ENCODE results near the gene HIF1A.

The HIF1A gene

DNA sequence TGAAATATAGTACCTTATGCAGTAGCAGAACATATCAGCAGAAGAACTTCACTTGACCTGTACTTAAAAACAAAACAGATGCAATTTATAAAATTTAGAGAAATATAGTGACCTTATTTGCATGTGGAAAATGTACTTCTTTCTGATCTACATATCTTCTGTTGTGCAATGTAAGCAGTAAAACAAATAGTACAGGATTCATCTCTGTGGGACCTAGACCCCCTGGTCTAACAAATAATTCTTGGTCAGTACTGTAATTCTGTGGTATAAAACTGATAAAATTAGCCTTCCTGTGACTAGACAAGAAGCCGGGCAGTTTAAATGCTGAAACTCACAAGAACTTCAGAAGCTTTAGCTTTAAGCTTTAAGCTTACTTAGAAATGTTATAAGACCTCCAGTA, 21.6 kb downstream of the HIF1A start:
- Histone ChIP-seq H3K4me2 (ENCODE audit: low read length) (peak overlapping the region; percentile 87), H4K20me1 (ENCODE audit: control insufficient read depth, insufficient read depth, low read depth, low read length) (peaks cover 50% of the 10 kb centered on the region), H3K4me1 (ENCODE audit: control insufficient read depth, low read length) (peaks cover 93% of the 10 kb centered on the region), H3K27me3 (ENCODE audit: control insufficient read depth, low read length) (no peaks in the 10 kb centered on the region), H3K9me2 (replicated peaks; ENCODE audit: control insufficient read depth, low read length) (no peaks in the 10 kb centered on the region), H3K36me3 (ENCODE audit: control insufficient read depth, low read length) (peaks cover 54% of the 10 kb centered on the region), H3K9me3 (ENCODE audit: control insufficient read depth, insufficient read depth, low read length) (no peaks in the 10 kb centered on the region), H3K79me2 (ENCODE audit: control insufficient read depth, low read length) (peaks cover 98% of the 10 kb centered on the region), H3K4me3 (ENCODE audit: low read length) (peak overlapping the region; percentile 60), H3K27ac (ENCODE audit: low read depth, low read length) (peak overlapping the region; percentile 88), H3F3A (ENCODE audit: control insufficient read depth, insufficient read depth) (peaks cover 30% of the 10 kb centered on the region)
- TF ChIP-seq, protein P1, sequence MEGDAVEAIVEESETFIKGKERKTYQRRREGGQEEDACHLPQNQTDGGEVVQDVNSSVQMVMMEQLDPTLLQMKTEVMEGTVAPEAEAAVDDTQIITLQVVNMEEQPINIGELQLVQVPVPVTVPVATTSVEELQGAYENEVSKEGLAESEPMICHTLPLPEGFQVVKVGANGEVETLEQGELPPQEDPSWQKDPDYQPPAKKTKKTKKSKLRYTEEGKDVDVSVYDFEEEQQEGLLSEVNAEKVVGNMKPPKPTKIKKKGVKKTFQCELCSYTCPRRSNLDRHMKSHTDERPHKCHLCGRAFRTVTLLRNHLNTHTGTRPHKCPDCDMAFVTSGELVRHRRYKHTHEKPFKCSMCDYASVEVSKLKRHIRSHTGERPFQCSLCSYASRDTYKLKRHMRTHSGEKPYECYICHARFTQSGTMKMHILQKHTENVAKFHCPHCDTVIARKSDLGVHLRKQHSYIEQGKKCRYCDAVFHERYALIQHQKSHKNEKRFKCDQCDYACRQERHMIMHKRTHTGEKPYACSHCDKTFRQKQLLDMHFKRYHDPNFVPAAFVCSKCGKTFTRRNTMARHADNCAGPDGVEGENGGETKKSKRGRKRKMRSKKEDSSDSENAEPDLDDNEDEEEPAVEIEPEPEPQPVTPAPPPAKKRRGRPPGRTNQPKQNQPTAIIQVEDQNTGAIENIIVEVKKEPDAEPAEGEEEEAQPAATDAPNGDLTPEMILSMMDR (IDR thresholded peaks at IDR 0.05; ENCODE audit: low read depth, low read length, poor library complexity, severe bottlenecking) = no peak
- TF ChIP-seq EZH2phosphoT487 (IDR thresholded peaks at IDR 0.05; ENCODE audit: borderline replicate concordance, low read length) = no peak

DNA sequence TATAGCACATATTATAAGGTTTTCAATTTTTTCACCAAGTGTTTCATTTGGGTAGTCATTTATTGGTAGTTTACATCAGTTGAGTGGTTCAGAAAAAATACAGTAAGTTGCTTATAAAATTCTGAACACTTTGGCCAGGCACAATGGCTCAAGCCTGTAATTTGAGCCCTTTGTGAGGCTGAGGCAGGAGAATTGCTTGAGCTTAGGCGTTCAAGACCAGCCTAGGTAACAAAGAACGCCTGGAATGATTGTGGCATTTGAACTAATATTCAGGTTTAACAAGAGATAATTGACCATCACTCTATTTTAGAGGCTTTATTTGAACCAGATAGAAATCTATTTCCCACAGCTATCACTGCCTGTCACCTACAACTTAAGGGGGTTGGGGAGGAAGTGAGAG, 22.7 kb downstream of the HIF1A start:
- Histone ChIP-seq H3K27ac (ENCODE audit: low read depth, low read length) (peak overlapping the region; percentile 88), H4K20me1 (ENCODE audit: control insufficient read depth, insufficient read depth, low read depth, low read length) (peaks cover 44% of the 10 kb centered on the region), H3K4me2 (ENCODE audit: low read length) (peak overlapping the region; percentile 87), H3K36me3 (ENCODE audit: control insufficient read depth, low read length) (peaks cover 61% of the 10 kb centered on the region), H3K9me2 (replicated peaks; ENCODE audit: control insufficient read depth, low read length) (no peaks in the 10 kb centered on the region), H3K79me2 (ENCODE audit: control insufficient read depth, low read length) (peaks cover 98% of the 10 kb centered on the region), H3K27me3 (ENCODE audit: control insufficient read depth, low read length) (no peaks in the 10 kb centered on the region), H3K4me1 (ENCODE audit: control insufficient read depth, low read length) (peaks cover 89% of the 10 kb centered on the region), H3K4me3 (ENCODE audit: low read length) (peak overlapping the region; percentile 60), H3K9me3 (ENCODE audit: control insufficient read depth, insufficient read depth, low read length) (no peaks in the 10 kb centered on the region), H3F3A (ENCODE audit: control insufficient read depth, insufficient read depth) (peaks cover 34% of the 10 kb centered on the region)
- no peak for TF ChIP-seq EZH2phosphoT487 (IDR thresholded peaks at IDR 0.05; ENCODE audit: borderline replicate concordance, low read length)
- TF ChIP-seq, protein P1 (IDR thresholded peaks at IDR 0.05; ENCODE audit: low read depth, low read length, poor library complexity, severe bottlenecking) = no peak

DNA sequence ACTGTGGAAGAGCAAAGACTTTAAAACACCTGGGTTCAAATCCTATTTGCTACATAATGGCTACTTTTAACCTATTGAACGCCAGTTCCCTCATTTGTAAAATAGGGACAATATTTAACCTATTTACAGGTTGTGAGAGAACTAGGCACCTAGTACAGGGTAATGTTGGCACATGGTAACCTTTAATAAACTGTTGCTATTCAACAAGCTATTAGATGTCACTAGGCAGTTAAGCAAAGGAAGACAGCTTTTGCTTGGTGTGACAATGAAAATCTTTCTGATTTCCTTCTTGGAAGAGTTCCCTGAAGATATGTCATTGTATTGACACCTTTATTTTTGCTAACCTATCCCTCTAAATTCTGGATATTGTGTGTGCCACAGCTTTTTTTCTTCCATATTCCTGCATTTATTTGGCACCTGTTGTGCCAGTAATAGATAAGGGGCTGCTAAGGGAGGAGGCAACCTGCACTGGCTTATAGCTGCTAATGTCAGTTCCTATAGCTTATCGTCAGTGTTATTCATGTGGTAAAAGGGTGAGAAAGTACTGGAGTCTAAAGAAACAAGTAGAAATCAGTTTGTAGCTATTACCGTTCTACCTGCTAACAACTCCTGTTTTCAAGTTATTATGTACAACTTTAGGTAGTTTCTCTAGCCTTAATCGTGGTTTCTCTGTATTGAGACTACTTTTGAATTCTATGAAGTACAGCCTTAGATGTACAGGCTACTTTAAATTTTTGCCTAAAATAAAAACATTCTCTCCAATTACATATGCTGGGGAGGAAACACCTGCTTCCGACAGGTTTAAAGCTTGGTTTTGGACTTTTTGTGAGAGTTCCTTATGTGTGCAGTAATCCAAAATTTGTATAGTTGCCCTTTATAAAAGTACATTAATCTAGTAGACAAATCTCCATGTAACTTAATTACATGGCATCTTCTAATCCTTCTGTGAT, 24.3 kb downstream of the HIF1A start:
- Histone ChIP-seq H3K4me1 (ENCODE audit: control insufficient read depth, low read length) (peaks cover 87% of the 10 kb centered on the region), H3K27ac (ENCODE audit: low read depth, low read length) (peak overlapping the region; percentile 88)

More for the DNA sequence above, 24.3 kb downstream of the HIF1A start:
- TF ChIP-seq, protein P1 (IDR thresholded peaks at IDR 0.05; ENCODE audit: low read depth, low read length, poor library complexity, severe bottlenecking) = no peak
- TF ChIP-seq EZH2phosphoT487 (IDR thresholded peaks at IDR 0.05; ENCODE audit: borderline replicate concordance, low read length) = no peak
- H3K27me3 ChIP-seq (ENCODE audit: control insufficient read depth, low read length) = no peaks in the 10 kb centered on the region
- H4K20me1 ChIP-seq (ENCODE audit: control insufficient read depth, insufficient read depth, low read depth, low read length) = peaks cover 35% of the 10 kb centered on the region
- H3K36me3 ChIP-seq (ENCODE audit: control insufficient read depth, low read length) = peaks cover 73% of the 10 kb centered on the region
- no peaks in the 10 kb centered on the region for H3K9me3 ChIP-seq (ENCODE audit: control insufficient read depth, insufficient read depth, low read length)
- H3F3A ChIP-seq (ENCODE audit: control insufficient read depth, insufficient read depth) = peaks cover 34% of the 10 kb centered on the region
- peak overlapping the region; percentile 87 for H3K4me2 ChIP-seq (ENCODE audit: low read length)
- no peaks in the 10 kb centered on the region for H3K9me2 ChIP-seq (replicated peaks; ENCODE audit: control insufficient read depth, low read length)
- peaks cover 96% of the 10 kb centered on the region for H3K79me2 ChIP-seq (ENCODE audit: control insufficient read depth, low read length)
- peak overlapping the region; percentile 60 for H3K4me3 ChIP-seq (ENCODE audit: low read length)
